ENCODE results near the gene OCA2. TPM values are rescaled to one million over a fixed set of nuclear protein-coding genes. Genes with fewer than 3 reads are reported as not detected.

Gene OCA2
- polyA plus RNA-seq, 3 donors, result not detected

- Histone ChIP-seq H3K9ac (ENCODE audit: insufficient read depth, low read length, poor library complexity, severe bottlenecking) (no peak overlapping the region), H3K36me3 (replicated peaks in 1 of 2; ENCODE audit: control insufficient read depth in 1 of 2, insufficient read depth in 2 of 2, low read length in 2 of 2) (no peaks in the 10 kb centered on the region), H2AFZ (ENCODE audit: insufficient read depth, low read depth, low read length, poor library complexity, severe bottlenecking) (no peak overlapping the region), H3K4me1 (ENCODE audit: control insufficient read depth in 1 of 2, insufficient read depth in 2 of 2, low read length in 2 of 2) (no peaks in the 10 kb centered on the region), H3K4me3 (replicated peaks in 1 of 3; ENCODE audit: low read depth in 2 of 3, low read length in 3 of 3) (no peak overlapping the region), H3K4me2 (replicated peaks; ENCODE audit: extremely low read depth, low read length, poor library complexity, severe bottlenecking) (no peak overlapping the region), H3K9me3 (replicated peaks in 1 of 2; ENCODE audit: control insufficient read depth in 1 of 2, insufficient read depth in 1 of 2, low read length in 2 of 2) (peaks cover 8 to 26% of the 10 kb centered on the region in 2 donors), H3K79me2 (ENCODE audit: insufficient read depth, low read length) (no peaks in the 10 kb centered on the region), H3K27me3 (ENCODE audit: control insufficient read depth in 2 of 2, insufficient read depth in 2 of 2, low read length in 2 of 2) (no peaks in the 10 kb centered on the region), H4K20me1 (ENCODE audit: insufficient read depth, low read length) (no peaks in the 10 kb centered on the region), H3K27ac (ENCODE audit: low read depth in 1 of 2, low read length in 2 of 2) (no peak overlapping the region)
- H3K27ac Mint-ChIP-seq, result no peak overlapping the region
- no peak for DNase-seq
- WGBS (ENCODE audit: insufficient coverage), result 97% methylated on average over 6 of the region's 13 CpGs
- H3K9me3 Mint-ChIP-seq, result peaks cover 0 to 33% (median 9%) of the 10 kb centered on the region in 7 donors
- intact Hi-C loops (cut with micrococcal nuclease), result no loop called here
- no peaks in the 10 kb centered on the region for H3K4me1 Mint-ChIP-seq
- no peak overlapping the region for H3K4me3 Mint-ChIP-seq
- TF ChIP-seq, protein P1, sequence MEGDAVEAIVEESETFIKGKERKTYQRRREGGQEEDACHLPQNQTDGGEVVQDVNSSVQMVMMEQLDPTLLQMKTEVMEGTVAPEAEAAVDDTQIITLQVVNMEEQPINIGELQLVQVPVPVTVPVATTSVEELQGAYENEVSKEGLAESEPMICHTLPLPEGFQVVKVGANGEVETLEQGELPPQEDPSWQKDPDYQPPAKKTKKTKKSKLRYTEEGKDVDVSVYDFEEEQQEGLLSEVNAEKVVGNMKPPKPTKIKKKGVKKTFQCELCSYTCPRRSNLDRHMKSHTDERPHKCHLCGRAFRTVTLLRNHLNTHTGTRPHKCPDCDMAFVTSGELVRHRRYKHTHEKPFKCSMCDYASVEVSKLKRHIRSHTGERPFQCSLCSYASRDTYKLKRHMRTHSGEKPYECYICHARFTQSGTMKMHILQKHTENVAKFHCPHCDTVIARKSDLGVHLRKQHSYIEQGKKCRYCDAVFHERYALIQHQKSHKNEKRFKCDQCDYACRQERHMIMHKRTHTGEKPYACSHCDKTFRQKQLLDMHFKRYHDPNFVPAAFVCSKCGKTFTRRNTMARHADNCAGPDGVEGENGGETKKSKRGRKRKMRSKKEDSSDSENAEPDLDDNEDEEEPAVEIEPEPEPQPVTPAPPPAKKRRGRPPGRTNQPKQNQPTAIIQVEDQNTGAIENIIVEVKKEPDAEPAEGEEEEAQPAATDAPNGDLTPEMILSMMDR (IDR thresholded peaks at IDR 0.05), result no peak
- peaks cover 1 to 6% (median 3%) of the 10 kb centered on the region in 3 donors for H3K27me3 Mint-ChIP-seq (ENCODE audit: low read depth in 3 of 3)
- no peaks in the 10 kb centered on the region for H3K36me3 Mint-ChIP-seq
Measured at GRCh38 chr15:27835233-27835939, 263.7 kb downstream of the OCA2 start.

DNA sequence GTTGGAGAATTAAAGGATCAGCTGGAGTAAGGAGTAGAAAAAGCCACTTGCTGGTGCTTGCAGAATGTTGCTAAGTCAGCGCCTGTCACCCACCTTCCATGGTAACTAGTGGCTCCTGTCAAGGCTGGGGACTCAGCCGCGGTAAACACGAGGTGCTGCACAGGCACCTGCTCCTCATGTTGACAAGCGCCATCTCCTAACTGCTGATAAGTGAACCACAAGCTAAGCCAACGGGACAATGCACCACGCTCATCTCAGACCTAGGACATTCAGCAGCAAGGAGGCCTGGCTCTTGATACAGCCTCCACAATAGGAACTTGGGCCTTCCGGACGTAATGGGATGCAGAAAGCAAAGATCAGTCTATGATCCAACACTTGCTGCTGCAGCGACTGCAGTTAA is 264.4 kb downstream of the OCA2 start:
- no peaks in the 10 kb centered on the region for H3K36me3 ChIP-seq (replicated peaks in 1 of 2; ENCODE audit: control insufficient read depth in 1 of 2, insufficient read depth in 2 of 2, low read length in 2 of 2)
- intact Hi-C loops (cut with micrococcal nuclease), result no loop called here
- H3K4me2 ChIP-seq (replicated peaks; ENCODE audit: extremely low read depth, low read length, poor library complexity, severe bottlenecking), result no peak overlapping the region
- no peaks in the 10 kb centered on the region for H3K36me3 Mint-ChIP-seq
- H3K27ac Mint-ChIP-seq, result no peak overlapping the region
- H3K4me3 Mint-ChIP-seq, result no peak overlapping the region
- TF ChIP-seq, protein P1 (IDR thresholded peaks at IDR 0.05), result no peak
- H3K9me3 ChIP-seq (replicated peaks in 1 of 2; ENCODE audit: control insufficient read depth in 1 of 2, insufficient read depth in 1 of 2, low read length in 2 of 2), result peaks cover 8 to 26% of the 10 kb centered on the region in 2 donors
- no peaks in the 10 kb centered on the region for H4K20me1 ChIP-seq (ENCODE audit: insufficient read depth, low read length)
- H3K9me3 Mint-ChIP-seq, result peaks cover 0 to 33% (median 9%) of the 10 kb centered on the region in 7 donors
- no peaks in the 10 kb centered on the region for H3K4me1 ChIP-seq (ENCODE audit: control insufficient read depth in 1 of 2, insufficient read depth in 2 of 2, low read length in 2 of 2)
- no peaks in the 10 kb centered on the region for H3K79me2 ChIP-seq (ENCODE audit: insufficient read depth, low read length)
- DNase-seq, result no peak
- 87% methylated on average over 10 of the region's 10 CpGs for WGBS (ENCODE audit: insufficient coverage)
- no peak overlapping the region for H3K27ac ChIP-seq (ENCODE audit: low read depth in 1 of 2, low read length in 2 of 2)
- H3K4me3 ChIP-seq (replicated peaks in 1 of 3; ENCODE audit: low read depth in 2 of 3, low read length in 3 of 3), result no peak overlapping the region
- no peaks in the 10 kb centered on the region for H3K27me3 ChIP-seq (ENCODE audit: control insufficient read depth in 2 of 2, insufficient read depth in 2 of 2, low read length in 2 of 2)
- H3K27me3 Mint-ChIP-seq (ENCODE audit: low read depth in 3 of 3), result peaks cover 0 to 6% (median 3%) of the 10 kb centered on the region in 3 donors
- no peak overlapping the region for H2AFZ ChIP-seq (ENCODE audit: insufficient read depth, low read depth, low read length, poor library complexity, severe bottlenecking)
- H3K9ac ChIP-seq (ENCODE audit: insufficient read depth, low read length, poor library complexity, severe bottlenecking), result no peak overlapping the region
- no peaks in the 10 kb centered on the region for H3K4me1 Mint-ChIP-seq
